SK-MEL-5 (cell line): ENCODE results near the gene LHX2. TPM values are rescaled to one million over a fixed set of nuclear protein-coding genes. Genes with fewer than 3 reads are reported as not detected.
"Not testable (repeated sequence)": the region's sequence is repeated elsewhere in the genome, so short reads cannot be mapped to it uniquely, and the experiment has no call there.

Experiments used
- DNase-seq: peaks from one replicate; pipeline ENCODE4 v3.0.0-alpha.2; 2016; ENCODE audit warnings: low read depth, low spot score
- in situ Hi-C: cut with HindIII; loops from 2 replicates; pipeline ENCODE4 v1.10.0; 2016; ENCODE audit warnings: low sequenced_read_pairs, high pct_unique_total_duplicates, low pct_unique_long_range_greater_than_20kb
- polyA plus RNA-seq, 2 experiments: library from polyadenylated mRNA; depleted of rRNA; stranded (reverse); fragments of >200 nt; gene quantifications; 2 replicates each; pipeline ENCODE4 v1.2.3, GENCODE V29; 2015
- total RNA-seq: library from RNA; depleted of rRNA; stranded (reverse); fragments of >200 nt; shearing (Covaris generic); gene quantifications from 2 replicates; pipeline ENCODE4 v1.2.3, GENCODE V29; 2014; rRNA removed

The LHX2 gene, protein sequence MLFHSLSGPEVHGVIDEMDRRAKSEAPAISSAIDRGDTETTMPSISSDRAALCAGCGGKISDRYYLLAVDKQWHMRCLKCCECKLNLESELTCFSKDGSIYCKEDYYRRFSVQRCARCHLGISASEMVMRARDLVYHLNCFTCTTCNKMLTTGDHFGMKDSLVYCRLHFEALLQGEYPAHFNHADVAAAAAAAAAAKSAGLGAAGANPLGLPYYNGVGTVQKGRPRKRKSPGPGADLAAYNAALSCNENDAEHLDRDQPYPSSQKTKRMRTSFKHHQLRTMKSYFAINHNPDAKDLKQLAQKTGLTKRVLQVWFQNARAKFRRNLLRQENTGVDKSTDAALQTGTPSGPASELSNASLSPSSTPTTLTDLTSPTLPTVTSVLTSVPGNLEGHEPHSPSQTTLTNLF
- total RNA-seq: 0.43 TPM in 1 of 2 replicates, not detected in the other
- polyA plus RNA-seq (2015; cell fraction: cytosol; rRNA removed): 0.57 and 1.5 TPM in 2 replicates
- 0.68 and 1.2 TPM in 2 replicates for polyA plus RNA-seq (2015; cell fraction: nucleus; rRNA removed)

DNA sequence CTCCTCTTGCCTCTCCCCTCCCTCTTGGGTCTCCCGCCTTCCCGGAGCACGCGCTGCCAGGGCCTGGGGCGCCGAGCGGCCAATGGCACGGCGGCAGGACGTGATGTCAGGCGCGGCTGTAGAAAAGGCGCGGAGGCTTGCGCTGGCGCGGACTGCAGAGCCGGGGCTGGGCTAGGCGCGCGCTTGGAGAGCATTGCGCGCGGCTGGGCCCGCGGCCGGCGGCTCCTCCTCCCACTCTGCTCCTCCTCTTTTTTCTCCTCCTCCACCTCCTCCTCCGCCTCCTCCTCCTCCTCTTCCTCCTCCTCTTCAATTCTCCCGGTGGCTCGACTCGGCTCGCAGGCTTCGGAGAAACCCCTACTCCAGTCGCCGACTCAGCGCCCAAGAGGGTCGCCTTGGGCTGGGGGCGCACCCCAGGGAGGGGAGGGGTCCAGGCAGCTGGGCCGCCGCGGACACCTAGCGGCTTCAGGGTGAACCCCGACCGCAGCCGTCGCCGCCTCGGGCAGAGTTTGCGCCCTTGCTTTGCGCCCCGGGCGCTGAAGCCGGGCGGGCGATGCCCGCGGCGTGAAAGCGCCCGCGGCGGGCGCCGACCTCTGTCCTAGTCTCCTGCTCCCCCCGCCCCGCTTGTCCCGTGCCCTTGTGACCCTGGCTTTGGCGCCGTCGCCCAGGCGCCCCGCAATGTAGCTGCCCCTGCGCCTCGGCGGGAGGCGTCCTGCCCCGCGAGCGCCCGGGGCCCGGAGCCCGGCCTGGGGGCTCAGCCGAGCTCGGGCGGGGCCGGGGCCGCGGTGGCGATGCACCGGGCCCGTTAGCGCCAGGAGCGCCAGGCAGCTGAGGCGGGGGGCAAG, at the start of gene LHX2:
Gene LHX2, plus strand, starts transcription at position 309 of the 842 bp plus-strand sequence. CDS start 581 bp downstream, outside the sequence.
- DNase-seq: peak; percentile 35
- in situ Hi-C loops: no loop called here

DNA sequence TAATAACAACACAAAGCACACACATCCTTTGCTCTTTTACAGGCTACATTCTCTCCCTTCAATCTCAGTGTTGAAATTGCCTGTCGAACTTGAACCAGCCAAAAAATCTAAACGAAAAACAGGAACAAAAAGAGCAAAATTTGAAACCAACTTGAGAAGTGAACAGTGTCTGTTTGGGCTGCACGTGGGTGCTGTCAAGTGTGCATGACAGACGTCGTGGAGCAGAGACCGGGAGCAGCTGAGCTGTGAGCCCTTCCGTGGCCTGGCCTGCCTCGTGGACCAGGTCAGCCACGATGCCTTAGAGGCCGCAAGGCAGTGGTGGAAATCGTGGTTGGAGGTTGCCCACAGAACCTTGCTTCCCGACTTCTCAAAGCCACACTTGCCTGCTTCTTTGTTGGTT, 46.8 kb upstream of the LHX2 start:
- DNase-seq: no peak
- in situ Hi-C loops: no loop called here

DNA sequence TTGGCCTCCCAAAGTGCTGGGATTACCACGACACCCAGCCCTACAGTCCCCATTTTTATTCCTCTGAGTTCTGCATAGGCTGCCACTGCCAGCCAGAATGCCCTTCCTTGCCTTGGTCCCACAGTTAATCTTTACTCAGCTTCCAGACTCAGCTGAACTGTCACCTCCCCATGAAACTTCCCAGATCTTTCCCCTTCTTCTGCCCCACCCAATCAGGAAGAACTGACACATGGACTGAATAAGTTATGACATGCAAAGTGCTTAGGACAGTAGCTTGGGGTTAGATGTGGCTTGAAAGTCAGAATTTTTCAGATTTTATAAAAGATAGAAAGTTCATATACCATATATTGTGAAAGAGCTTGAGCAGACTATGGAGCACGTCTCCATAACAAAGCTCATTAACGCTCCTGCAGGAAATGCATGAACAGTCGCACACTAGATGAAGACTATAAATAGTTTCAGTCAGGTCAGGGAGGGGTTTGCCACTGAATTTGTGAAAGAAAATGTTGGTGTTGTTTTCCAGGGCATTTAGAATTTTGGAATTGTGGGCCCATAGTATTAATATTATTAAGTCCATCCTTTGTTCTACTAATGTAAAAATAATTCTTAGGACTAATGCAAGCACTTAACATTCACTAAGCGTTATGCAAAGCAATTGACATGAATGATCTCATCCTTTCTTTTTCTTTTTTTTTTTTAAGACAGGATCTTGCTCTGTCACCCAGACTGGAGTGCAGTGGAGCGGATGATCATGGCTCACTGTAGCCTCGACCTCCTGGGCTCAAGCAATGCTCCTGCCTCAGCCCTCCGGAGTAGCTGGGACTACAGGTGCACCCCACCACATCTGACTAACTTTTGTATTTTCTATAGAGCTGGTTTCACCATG, 45.5 kb upstream of the LHX2 start:
- DNase-seq: no peak
- in situ Hi-C loops: no loop called here

DNA sequence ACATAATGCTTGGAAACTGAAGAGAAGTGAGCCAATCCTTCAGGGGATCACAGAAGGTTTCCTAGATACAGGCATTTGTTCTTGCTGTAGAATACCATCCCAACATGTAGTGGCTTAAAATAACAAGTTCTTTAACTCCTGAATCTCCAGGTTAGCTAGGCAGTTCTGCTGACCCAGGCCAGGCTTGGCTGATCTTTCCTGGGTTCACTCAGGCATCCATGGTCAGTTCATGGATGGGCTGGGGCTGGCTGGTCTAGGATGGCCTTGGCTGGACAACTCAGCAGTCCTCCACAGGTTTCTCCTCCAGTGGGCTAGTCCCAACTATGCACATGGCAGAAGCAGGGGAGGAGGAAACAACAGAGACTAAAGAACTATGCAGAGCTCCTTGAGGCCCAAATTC, 44.2 kb upstream of the LHX2 start:
- in situ Hi-C loops: no loop called here
- DNase-seq: no peak

DNA sequence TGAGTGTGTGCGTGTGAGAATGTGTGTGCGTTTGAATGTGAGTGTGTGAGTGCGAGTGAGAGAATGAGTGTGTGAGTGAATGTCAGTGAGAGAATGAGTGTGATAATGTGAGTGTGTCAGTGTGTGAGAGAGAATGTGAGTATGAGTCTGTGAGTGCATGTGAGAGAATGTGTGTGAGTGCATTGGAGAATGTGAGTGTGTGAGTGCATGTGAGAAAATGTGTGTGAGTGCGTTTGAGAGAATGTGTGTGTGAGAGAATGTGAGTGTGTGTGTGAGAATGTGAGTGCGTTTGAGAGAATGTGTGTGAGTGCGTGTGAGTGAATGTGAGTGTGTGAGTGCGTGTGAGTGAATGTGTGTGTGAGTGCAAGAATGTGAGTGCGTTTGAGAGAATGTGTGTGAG, 39.0 kb upstream of the LHX2 start:
- in situ Hi-C loops: no loop called here
- no peak for DNase-seq

DNA sequence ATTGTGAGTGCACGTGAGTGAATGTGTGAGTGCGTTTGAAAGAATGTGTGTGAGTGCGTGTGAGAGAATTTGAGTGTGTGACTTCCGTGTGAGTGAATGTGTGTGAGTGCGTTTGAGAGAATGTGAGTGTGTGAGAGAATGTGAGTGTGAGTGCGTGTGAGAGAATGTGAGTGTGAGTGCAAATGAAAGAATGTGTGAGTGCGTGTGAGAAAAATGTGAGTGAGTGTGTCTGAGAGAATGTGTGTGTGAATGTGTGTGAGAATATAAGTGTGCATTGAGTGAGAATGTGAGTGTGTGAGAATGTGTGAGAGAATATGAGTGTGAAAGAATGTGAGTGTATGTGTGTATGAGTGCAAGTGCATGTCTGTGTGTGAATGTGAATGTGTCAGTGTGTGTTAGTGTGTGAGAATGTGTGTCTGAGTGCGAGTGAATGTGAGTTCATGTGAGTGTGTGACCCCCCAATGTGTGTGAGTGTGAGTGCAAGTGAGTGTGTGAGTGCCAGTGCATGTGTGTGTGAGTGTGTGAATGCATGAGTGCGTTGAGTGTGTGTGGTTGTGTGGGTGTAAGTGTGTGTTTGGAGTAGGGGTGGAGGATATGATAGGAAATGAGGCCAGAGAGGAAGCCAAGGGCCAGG, 37.9 kb upstream of the LHX2 start:
- in situ Hi-C loops: no loop called here
- DNase-seq: no peak

DNA sequence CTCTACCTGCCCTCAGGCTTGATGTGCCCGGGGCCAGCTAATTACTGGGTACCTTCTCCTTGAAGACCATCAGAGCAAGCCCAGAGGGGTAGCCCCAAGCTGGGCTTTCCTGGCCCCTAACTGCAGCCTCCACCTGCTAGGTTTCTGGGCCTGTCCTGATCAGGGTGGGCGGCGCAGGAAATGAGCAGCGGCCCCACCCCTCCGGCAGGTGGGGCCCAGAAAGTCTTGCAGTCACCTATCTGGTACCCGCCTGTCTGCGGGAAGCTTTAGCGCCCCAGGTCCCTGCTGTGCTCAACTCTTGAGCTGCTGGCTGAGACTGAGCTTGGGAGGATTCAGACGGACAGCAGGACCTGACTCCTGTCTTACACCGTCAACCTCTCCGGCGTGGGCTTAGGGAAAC, 37.1 kb upstream of the LHX2 start:
- no peak for DNase-seq
- in situ Hi-C loops: no loop called here

DNA sequence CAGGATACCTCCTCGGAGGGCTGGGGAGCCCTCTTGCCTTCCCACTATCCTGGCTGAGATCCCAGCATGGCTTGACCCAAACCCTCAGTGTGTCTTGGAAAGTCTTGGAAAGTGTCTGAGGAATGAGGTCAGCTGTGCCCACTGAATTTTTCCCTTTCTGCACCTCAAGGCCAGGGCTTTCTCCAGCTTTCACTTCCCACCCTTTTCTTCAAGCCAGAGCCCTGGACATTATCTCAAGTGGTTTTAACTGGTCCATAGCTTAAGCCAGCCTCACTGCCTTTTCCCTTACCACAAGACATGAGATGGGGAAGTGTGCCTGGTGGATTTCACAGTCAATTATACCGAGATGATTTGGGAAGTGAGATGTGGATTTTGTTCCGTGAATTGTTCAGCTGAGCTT, 35.7 kb upstream of the LHX2 start:
- in situ Hi-C loops: no loop called here
- no peak for DNase-seq

DNA sequence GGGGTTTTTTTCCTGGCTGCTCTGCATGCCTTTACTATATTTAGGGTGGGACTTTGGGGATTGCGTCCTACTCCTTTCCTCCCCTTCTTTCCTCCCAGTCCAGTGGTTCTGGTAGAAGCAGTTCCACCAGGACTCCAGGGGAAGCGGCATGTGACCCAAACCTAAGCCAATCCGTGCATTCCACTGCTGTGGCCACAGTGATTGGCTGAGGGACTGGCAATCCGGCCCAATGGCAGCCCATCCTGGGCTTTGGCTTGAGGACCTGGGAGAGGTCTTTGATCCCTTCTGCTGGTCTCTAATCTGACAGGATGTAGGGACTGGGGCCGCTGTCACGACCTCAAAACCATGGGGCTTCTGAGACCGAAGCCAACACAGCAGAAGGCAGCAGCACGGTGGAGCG, 35.0 kb upstream of the LHX2 start:
- in situ Hi-C loops, DNase-seq: not testable (repeated sequence)

DNA sequence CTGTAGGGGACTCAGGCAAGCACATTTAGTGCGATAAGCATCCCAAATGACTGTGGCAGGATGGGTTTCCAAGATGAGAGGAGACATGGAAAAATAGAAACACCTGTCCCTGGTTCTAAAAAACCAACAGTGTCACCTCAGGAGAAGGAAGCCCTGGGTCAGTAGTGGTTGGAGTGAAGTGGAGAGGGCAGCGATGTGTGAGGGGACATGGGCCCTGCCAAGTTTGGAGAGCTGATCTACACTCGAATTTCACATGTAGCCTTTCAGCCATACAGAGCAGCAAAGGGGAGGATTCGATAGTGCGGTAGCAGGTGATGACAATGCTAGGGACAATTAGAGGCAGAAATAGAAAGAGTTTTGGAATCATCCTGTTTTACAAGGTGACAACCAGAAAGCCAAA, 32.6 kb upstream of the LHX2 start:
- in situ Hi-C loops: no loop called here

DNA sequence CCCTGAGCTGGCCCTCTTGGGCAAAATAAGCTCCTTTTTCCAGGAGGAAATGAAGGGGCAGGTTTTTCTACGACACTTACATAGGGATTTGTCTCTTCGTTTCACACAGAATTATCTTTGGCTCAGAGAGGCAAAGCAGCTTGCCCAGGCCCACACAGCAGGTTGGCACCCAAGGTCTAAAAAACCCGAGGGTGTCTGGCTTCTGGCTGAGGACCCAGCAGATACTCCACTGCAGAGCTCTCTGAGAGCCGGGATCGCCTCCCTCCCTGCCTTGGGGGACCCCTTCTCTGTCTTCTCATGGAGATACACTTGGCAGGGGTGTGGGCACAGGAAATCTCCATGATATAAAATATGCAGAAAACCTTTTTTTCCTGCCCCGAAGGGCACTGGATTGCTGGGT, 29.0 kb upstream of the LHX2 start:
- in situ Hi-C loops: no loop called here
- DNase-seq: no peak

More for the DNA sequence above, 32.6 kb upstream of the LHX2 start:
- DNase-seq: no peak

DNA sequence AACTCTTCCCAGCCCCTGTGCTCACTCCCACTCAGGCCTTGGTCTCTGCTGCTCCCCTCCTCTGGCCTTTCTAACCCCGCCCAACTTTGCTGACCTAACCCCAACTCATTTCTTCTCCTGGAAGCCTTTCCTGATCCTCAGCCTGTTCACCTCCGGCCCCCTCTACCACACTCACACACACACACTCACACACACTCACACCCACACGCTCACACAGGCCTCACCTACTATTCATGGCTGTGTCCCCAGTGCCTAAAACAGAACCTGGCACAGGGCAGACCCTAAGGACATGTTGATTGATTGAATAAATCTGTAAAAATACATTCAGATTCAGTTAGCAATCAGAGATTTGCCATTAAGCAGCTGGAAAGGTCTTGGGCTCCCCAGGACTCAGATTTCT, 28.5 kb upstream of the LHX2 start:
- in situ Hi-C loops: no loop called here
- no peak for DNase-seq

DNA sequence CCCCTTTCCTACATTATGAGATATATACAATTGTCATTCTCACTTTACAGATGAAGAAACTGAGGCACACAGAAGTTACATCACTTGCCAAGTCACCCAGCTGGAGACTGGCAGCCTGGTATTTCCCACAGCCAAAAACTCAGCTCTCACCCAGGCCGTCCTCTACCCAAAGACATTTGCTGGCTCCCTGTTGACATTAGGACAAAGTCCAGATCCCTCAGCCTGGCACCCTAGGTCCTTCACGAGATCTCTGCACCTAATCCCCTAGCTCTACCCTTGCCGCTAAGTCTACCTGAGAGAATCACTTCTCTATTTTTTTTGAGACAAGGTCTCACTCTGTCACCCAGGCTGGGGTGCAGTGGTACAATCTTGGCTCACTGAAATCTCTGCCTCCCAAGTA, 26.8 kb upstream of the LHX2 start:
- DNase-seq: no peak
- in situ Hi-C loops: no loop called here

DNA sequence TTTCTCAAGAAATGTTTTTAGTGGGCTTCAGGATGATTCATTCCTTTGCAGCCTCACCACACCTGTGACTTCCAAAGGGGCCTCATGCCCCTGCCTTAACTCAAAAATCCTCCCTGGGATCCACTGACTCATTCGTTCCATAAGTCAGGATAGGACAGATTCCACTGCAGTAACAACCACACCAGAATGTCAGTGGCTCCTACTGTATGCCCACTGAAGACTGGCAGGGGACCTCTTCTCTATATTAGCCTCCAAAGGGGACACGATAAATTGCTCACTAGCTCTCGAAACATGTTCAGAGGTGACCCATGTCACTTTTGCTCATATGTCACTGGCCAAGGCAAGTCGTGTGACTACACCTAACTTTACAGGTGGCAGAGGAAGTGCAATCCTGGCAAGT, 25.7 kb upstream of the LHX2 start:
- DNase-seq: no peak
- in situ Hi-C loops: no loop called here

DNA sequence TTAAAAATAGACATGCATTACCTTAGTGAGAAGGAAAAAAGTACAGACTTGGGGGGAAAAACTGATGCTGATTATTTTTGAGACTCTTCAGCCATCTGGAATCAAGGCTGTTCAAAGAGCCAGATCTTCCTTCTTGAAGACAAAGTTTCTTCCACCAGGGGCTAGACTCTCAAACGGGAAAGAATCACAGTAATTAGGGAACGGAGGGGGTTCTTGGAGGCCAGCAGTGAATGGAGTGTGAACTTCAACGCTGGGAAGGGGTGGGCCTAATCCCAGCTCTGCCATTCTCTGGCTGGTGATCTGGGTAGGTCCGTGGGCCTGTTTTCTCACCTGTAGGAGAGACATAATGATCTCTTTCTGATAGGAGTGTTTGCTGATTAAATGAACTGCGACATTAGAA, 21.1 kb upstream of the LHX2 start:
- no peak for DNase-seq
- in situ Hi-C loops: no loop called here

DNA sequence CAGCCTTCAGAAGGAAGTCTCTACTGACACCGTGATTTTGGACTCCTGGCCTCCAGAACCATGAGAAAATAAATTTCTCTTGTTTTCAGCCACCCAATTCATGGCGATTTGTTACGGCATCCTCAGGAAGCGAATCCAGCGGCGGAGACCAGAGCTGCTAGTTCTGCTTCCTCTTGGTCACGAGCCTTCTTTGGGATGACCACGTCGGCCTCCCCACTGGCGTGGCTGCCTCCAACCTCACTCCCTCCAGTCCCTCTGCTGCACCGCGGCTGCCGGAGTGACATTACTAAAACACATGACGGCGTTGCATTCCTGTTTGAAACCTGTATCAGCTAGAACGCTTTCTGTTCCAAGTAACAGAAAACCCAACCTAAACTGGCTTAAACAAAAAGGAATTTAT, 18.9 kb upstream of the LHX2 start:
- in situ Hi-C loops, DNase-seq: not testable (repeated sequence)

DNA sequence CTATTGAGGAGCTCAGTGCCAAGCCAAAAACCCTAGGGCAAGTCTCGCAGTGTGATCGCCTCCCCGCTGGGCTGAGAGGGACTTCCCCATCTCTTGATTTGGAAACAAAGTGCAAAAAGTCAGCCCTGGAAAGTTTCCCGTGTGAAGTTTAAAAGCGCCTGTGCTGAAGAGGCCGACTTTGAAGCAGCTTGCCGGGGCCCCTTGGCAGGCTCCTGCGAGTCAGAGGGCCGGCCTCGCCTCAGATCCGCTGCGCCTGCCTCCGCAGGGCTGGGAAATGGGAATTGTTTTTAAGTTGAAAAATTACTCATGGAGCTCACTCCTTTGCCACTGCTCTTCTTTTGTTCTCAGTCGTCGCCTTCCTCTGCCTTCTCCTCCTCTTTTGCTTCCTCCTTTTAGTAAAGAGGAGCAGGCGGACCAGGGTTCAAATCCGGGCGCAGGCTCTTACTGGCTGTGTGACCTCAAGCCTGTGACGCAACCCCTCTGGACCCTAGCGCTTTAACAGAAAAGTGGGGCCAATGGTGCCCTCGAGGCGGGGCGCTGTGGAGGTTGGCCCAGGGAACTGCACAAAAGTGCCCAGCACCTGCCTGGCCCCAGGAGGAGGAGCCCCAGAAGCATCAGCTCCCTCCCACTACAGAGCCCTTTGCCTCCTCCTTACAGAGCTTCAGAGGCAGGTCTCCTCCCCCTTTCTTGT, 14.7 kb upstream of the LHX2 start:
- in situ Hi-C loops: no loop called here

More for the DNA sequence above, 14.7 kb upstream of the LHX2 start:
- DNase-seq: no peak
